ENCODE results near the gene PPIG. TPM values are rescaled to one million over a fixed set of nuclear protein-coding genes. Genes with fewer than 3 reads are reported as not detected.

PPIG gene
- total RNA-seq, 1 donor, result 25.3 TPM

DNA sequence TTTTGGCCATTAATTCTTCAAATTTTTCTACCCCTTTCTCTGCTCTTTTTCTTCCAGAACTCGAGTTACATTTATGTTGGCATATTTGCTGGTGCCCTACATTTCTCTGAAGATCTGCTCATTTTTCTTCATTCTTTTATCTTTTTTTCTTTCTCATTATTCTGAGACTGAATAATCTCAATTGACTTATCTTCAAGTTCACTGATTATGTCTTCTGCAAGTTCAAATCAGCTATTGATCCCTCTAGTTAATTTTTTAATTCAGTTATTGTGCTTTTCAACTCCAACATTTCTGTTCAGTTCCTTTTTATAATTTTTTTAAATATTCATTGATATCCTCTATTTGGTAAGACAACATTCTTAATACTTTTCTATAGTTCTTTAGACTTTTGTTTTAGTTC is 106.8 kb downstream of the PPIG start:
- no peak overlapping the region for H3K27ac ChIP-seq (ENCODE audit: low read depth, low read length)
- H3K4me3 ChIP-seq (ENCODE audit: insufficient read depth, low read length), result no peak overlapping the region
- no peak for DNase-seq (ENCODE audit: insufficient read length, low spot score, missing footprints)
- no peak overlapping the region for H3K4me2 ChIP-seq (ENCODE audit: insufficient read depth, low read length)
- H3K4me1 ChIP-seq (ENCODE audit: insufficient read depth, low read length), result peaks cover 7% of the 10 kb centered on the region
- no peak overlapping the region for H2AFZ ChIP-seq (ENCODE audit: low read length)
- no peaks in the 10 kb centered on the region for H3K27me3 ChIP-seq (ENCODE audit: insufficient read depth, low read length)
- TF ChIP-seq, protein P1, sequence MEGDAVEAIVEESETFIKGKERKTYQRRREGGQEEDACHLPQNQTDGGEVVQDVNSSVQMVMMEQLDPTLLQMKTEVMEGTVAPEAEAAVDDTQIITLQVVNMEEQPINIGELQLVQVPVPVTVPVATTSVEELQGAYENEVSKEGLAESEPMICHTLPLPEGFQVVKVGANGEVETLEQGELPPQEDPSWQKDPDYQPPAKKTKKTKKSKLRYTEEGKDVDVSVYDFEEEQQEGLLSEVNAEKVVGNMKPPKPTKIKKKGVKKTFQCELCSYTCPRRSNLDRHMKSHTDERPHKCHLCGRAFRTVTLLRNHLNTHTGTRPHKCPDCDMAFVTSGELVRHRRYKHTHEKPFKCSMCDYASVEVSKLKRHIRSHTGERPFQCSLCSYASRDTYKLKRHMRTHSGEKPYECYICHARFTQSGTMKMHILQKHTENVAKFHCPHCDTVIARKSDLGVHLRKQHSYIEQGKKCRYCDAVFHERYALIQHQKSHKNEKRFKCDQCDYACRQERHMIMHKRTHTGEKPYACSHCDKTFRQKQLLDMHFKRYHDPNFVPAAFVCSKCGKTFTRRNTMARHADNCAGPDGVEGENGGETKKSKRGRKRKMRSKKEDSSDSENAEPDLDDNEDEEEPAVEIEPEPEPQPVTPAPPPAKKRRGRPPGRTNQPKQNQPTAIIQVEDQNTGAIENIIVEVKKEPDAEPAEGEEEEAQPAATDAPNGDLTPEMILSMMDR (IDR thresholded peaks at IDR 0.05; ENCODE audit: extremely low read depth, low read depth, low read length), result no peak
- H3K9me3 ChIP-seq (ENCODE audit: low read depth, low read length), result no peaks in the 10 kb centered on the region
- no peaks in the 10 kb centered on the region for H4K20me1 ChIP-seq (ENCODE audit: insufficient read depth, low read length)
- H3K36me3 ChIP-seq (ENCODE audit: insufficient read depth, low read length), result no peaks in the 10 kb centered on the region
- no peaks in the 10 kb centered on the region for H3K79me2 ChIP-seq (ENCODE audit: insufficient read depth, low read length)

Other genes starting within 250 kb of the PPIG start
- gene LRP2, start 221.8 kb upstream of the PPIG start, total RNA-seq, result not detected in 2 replicates
- gene BBS5, start 104.9 kb upstream of the PPIG start, total RNA-seq, result 5.8 and 9.1 TPM in 2 replicates
- gene KLHL41, start 74.6 kb upstream of the PPIG start, total RNA-seq, result 1.1 and 1.2 TPM in 2 replicates
- 14.5 and 18.3 TPM in 2 replicates for gene FASTKD1, start 10.5 kb upstream of the PPIG start, total RNA-seq
- gene CFAP210, start 110.1 kb downstream of the PPIG start, total RNA-seq, result under 0.01 and 0.36 TPM in 2 replicates
- gene PHOSPHO2, start 110.1 kb downstream of the PPIG start, total RNA-seq, result 3.6 and 5.0 TPM in 2 replicates
- 0.29 and 0.72 TPM in 2 replicates for gene KLHL23, start 149.5 kb downstream of the PPIG start, total RNA-seq
- 82.2 and 94.1 TPM in 2 replicates for gene SSB, start 214.5 kb downstream of the PPIG start, total RNA-seq
- 39.8 and 44.2 TPM in 2 replicates for gene METTL5, start 240.6 kb downstream of the PPIG start, total RNA-seq
- 42.7 and 50.1 TPM in 2 replicates for gene UBR3, start 243.1 kb downstream of the PPIG start, total RNA-seq

All from osteoblast (primary cell).